Endothelial cell of umbilical vein (primary cell): ENCODE measurements around the gene HMGCS1. TPM values are rescaled to one million over a fixed set of nuclear protein-coding genes. Genes with fewer than 3 reads are reported as not detected.

Experiments
- BruUV-seq: library from RNA; stranded (reverse); fragments of 400-500 nt; replicated peaks from 2 replicates; lab custom pipeline; 2021; lab: Mats Ljungman, UMichigan
- CTCF ChIA-PET: fragments of 300-600, 350-600 bp; sonication (Branson Sonifier 250); formaldehyde crosslinking; loops from one replicate; lab custom pipeline; 2021; ENCODE audit warnings: antibody characterized with exemption, inconsistent platforms; lab: Charles Lee
- POLR2A ChIA-PET: fragments of 300-600, 350-600 bp; sonication (Branson Sonifier 250); formaldehyde crosslinking; loops from one replicate; lab custom pipeline; 2021; ENCODE audit warnings: antibody characterized with exemption, inconsistent platforms; lab: Charles Lee
- DNase-seq: peaks from one replicate; pipeline ENCODE4 v3.0.0-alpha.2; 2011; ENCODE audit warnings: low read depth, low spot score
- FAIRE-seq: peaks from 2 replicates; lab custom pipeline; 2011; peaks lifted over from hg19 to GRCh38; lab: Jason Lieb, UNC
- H2AFZ ChIP-seq: 2 replicates; pipeline ENCODE4 v1.6.0; 2012; ENCODE audit warnings: low read depth, low read length, control low read depth, inconsistent platforms
- H3K27ac ChIP-seq: 2 replicates; pipeline ENCODE4 v1.5.1; 2011; ENCODE audit warnings: low read depth, mild to moderate bottlenecking, control low read depth, low read length, moderate library complexity; ENCODE audit not compliant: insufficient read depth
- H3K27me3 ChIP-seq, 2 experiments: 2 replicates each; pipeline versions ENCODE4 v1.6.0 to v1.6.1; 2011; ENCODE audit warnings: low read length in 2 of 2, mixed read lengths in 1 of 2; ENCODE audit not compliant: control insufficient read depth in 2 of 2, insufficient read depth in 2 of 2
- H3K36me3 ChIP-seq, 2 experiments: 2 replicates in 1 of 2; 3 replicates in 1 of 2; pipeline ENCODE4 v1.5.1; 2011; ENCODE audit warnings: low read length in 2 of 2, mild to moderate bottlenecking in 1 of 2, moderate library complexity in 1 of 2; ENCODE audit not compliant: control insufficient read depth in 2 of 2, insufficient read depth in 2 of 2; ENCODE audit errors: extremely low read depth in 1 of 2
- H3K4me1 ChIP-seq: 3 replicates; pipeline ENCODE4 v1.5.1; 2011; ENCODE audit warnings: mild to moderate bottlenecking, low read length; ENCODE audit not compliant: control insufficient read depth, insufficient read depth; ENCODE audit errors: extremely low read depth
- H3K4me2 ChIP-seq: 2 replicates; pipeline ENCODE4 v1.6.1; 2011; ENCODE audit warnings: low read length, control low read depth, mixed read lengths; ENCODE audit not compliant: insufficient read depth
- H3K4me3 ChIP-seq, 3 experiments: fragments of 200-600 bp in 1 of 3; sonication (generic), shearing (Covaris generic) in 1 of 3; replicated peaks in 1 of 3; 2 replicates each; pipeline ENCODE4 v1.5.1; 2011 to 2016; ENCODE audit warnings: control low read depth in 3 of 3, low read length in 3 of 3, mild to moderate bottlenecking in 2 of 3, inconsistent platforms in 1 of 3, low read depth in 1 of 3, moderate library complexity in 1 of 3; ENCODE audit not compliant: insufficient read depth in 1 of 3
- H3K79me2 ChIP-seq: 2 replicates; pipeline ENCODE4 v1.6.0; 2012; ENCODE audit warnings: low read length, inconsistent platforms; ENCODE audit not compliant: control insufficient read depth, insufficient read depth
- H3K9ac ChIP-seq: replicated peaks from 2 replicates; pipeline ENCODE3; 2011; ENCODE audit warnings: low read length, control low read depth; ENCODE audit not compliant: insufficient read depth; ENCODE audit errors: extremely low read depth
- H3K9me1 ChIP-seq: replicated peaks from 3 replicates; pipeline ENCODE4 v1.6.0; 2011; ENCODE audit warnings: mild to moderate bottlenecking, low read length; ENCODE audit not compliant: control insufficient read depth, insufficient read depth; ENCODE audit errors: extremely low read depth
- H3K9me3 ChIP-seq: replicated peaks from 2 replicates; pipeline ENCODE4 v1.5.1; 2012; ENCODE audit warnings: low read length, inconsistent platforms; ENCODE audit not compliant: control insufficient read depth, insufficient read depth
- H4K20me1 ChIP-seq: replicated peaks from 2 replicates; pipeline ENCODE3; 2011; ENCODE audit warnings: mild to moderate bottlenecking, low read length; ENCODE audit not compliant: control insufficient read depth, insufficient read depth; ENCODE audit errors: extremely low read depth
- CTCF ChIP-seq, 2 donors: IDR thresholded peaks; 1 replicate in 1 of 2; 2 replicates in 1 of 2; pipeline ENCODE4 v1.5.1; 2011; ENCODE audit warnings: low read length in 2 of 2, mild to moderate bottlenecking in 2 of 2, moderate library complexity in 2 of 2, control low read depth in 1 of 2, inconsistent platforms in 1 of 2, low read depth in 1 of 2; ENCODE audit not compliant: insufficient read depth in 1 of 2; ENCODE audit errors: extremely low read depth in 1 of 2
- EZH2 ChIP-seq: IDR thresholded peaks from 2 replicates; pipeline ENCODE4 v1.6.1; 2012; ENCODE audit warnings: borderline replicate concordance, low read depth, mild to moderate bottlenecking, moderate library complexity, low read length, inconsistent platforms; ENCODE audit not compliant: severe bottlenecking
- FOS ChIP-seq: IDR thresholded peaks from 2 replicates; pipeline ENCODE4 v1.6.1; 2011; ENCODE audit warnings: mild to moderate bottlenecking, low read length, moderate library complexity, borderline replicate concordance; ENCODE audit not compliant: insufficient read depth
- GATA2 ChIP-seq: IDR thresholded peaks from 2 replicates; pipeline ENCODE4 v1.7.0; 2011; ENCODE audit warnings: low read depth, mild to moderate bottlenecking, moderate library complexity, mixed read lengths, low read length; ENCODE audit not compliant: insufficient read length, insufficient read depth
- JUN ChIP-seq: IDR thresholded peaks from 2 replicates; pipeline ENCODE4 v1.6.1; 2011; ENCODE audit warnings: borderline replicate concordance, low read depth; ENCODE audit not compliant: insufficient read length, insufficient read depth
- MAX ChIP-seq: IDR thresholded peaks from 2 replicates; pipeline ENCODE4 v1.6.1; 2011; ENCODE audit not compliant: insufficient read depth, insufficient read length
- MYC ChIP-seq: IDR thresholded peaks from one replicate; pipeline ENCODE4 v1.6.1; 2011; ENCODE audit warnings: mild to moderate bottlenecking, low read depth, low read length
- POLR2A ChIP-seq: IDR thresholded peaks from 2 replicates; pipeline ENCODE4 v1.6.1; 2012; ENCODE audit warnings: low read depth, mild to moderate bottlenecking, control low read depth, low read length
- POLR2AphosphoS5 ChIP-seq: IDR thresholded peaks from 2 replicates; pipeline ENCODE4 v1.6.1; 2012; ENCODE audit warnings: low read depth, mild to moderate bottlenecking, control low read depth, low read length, moderate library complexity; ENCODE audit not compliant: insufficient read depth
- dilution Hi-C: fragments of 300-500 bp; cut with MboI; formaldehyde crosslinking; loops from one replicate; pipeline ENCODE4 v1.15.0; 2019; ENCODE audit warnings: low sequenced_read_pairs; ENCODE audit not compliant: extremely low pct_ligation_motif_present
- intact Hi-C: fragments of 100-400 bp; cut with micrococcal nuclease; formaldehyde crosslinking; loops from one replicate; pipeline ENCODE4 v1.10.0; 2022
- polyA plus RNA-seq, 4 experiments: library from polyadenylated mRNA; depleted of rRNA in 3 of 4; stranded (reverse) in 3 of 4; unstranded in 1 of 4; fragments of >200 nt; gene quantifications; 2 replicates each; pipeline versions ENCODE4 v1.2.1 to v1.2.3, GENCODE V29; 2011 to 2012; ENCODE audit warnings: missing spikeins in 1 of 4
- total RNA-seq: library from RNA; stranded (reverse); gene quantifications from 2 replicates; pipeline ENCODE4 v1.2.3, GENCODE V29; 2021

The HMGCS1 gene
- total and polyA plus RNA-seq, 2 donors (not counting 3 experiments of a cell fraction or from before 2014, with no cell fraction given), result 43.3 to 133 TPM

- H3K9me1 ChIP-seq, result no peaks in the 10 kb centered on the region
- dilution Hi-C loops, result no loop called here
These were observed 61.5 kb downstream of the HMGCS1 start for GRCh38 chr5:43251754-43252153.

More at GRCh38 chr5:43251754-43252153, 61.5 kb downstream of the HMGCS1 start:
- no peak for FAIRE-seq
- DNase-seq, result no peak
- no peak overlapping the region for H3K4me3 ChIP-seq
- H3K27ac ChIP-seq, result no peak overlapping the region
- H4K20me1 ChIP-seq, result no peaks in the 10 kb centered on the region
- BruUV-seq, result no TSS peak
- H3K36me3 ChIP-seq, result no peaks in the 10 kb centered on the region
- CTCF ChIA-PET, result no interaction called here
- no peaks in the 10 kb centered on the region for H3K79me2 ChIP-seq
- peaks cover 7 to 9% of the 10 kb centered on the region in 2 experiments for H3K27me3 ChIP-seq
- no peak overlapping the region for H3K4me2 ChIP-seq
- TF ChIP-seq CTCF (IDR thresholded peaks at IDR 0.05; ENCODE audit: extremely low read depth in 1 of 2, insufficient read depth in 1 of 2, low read depth in 1 of 2, low read length in 2 of 2), result no peak
- TF ChIP-seq JUN, result no peak
- no peak for TF ChIP-seq MAX
- no peak for TF ChIP-seq GATA2
- TF ChIP-seq FOS, result no peak
- TF ChIP-seq POLR2A, result no peak
- no peak for TF ChIP-seq EZH2
- TF ChIP-seq MYC, result no peak
- TF ChIP-seq POLR2AphosphoS5, result no peak
- H2AFZ ChIP-seq, result no peak overlapping the region
- intact Hi-C loops, result no loop called here
- no peaks in the 10 kb centered on the region for H3K9me3 ChIP-seq
- no peak overlapping the region for H3K9ac ChIP-seq
- no peaks in the 10 kb centered on the region for H3K4me1 ChIP-seq
- POLR2A ChIA-PET, result no interaction called here
